ENCODE data around the gene RAB5A.
"Not testable (repeated sequence)": the region's sequence is repeated elsewhere in the genome, so short reads cannot be mapped to it uniquely, and the experiment has no call there.

RAB5A gene

GRCh38 chr3:19954676-19955075, 7.8 kb downstream of the RAB5A start:
- H3K4me3 ChIP-seq (ENCODE audit: low read depth, low read length), result no peak overlapping the region
- CTCF ChIA-PET, result no interaction called here
- POLR2A ChIA-PET, result no interaction called here
- TF ChIP-seq, protein P1, sequence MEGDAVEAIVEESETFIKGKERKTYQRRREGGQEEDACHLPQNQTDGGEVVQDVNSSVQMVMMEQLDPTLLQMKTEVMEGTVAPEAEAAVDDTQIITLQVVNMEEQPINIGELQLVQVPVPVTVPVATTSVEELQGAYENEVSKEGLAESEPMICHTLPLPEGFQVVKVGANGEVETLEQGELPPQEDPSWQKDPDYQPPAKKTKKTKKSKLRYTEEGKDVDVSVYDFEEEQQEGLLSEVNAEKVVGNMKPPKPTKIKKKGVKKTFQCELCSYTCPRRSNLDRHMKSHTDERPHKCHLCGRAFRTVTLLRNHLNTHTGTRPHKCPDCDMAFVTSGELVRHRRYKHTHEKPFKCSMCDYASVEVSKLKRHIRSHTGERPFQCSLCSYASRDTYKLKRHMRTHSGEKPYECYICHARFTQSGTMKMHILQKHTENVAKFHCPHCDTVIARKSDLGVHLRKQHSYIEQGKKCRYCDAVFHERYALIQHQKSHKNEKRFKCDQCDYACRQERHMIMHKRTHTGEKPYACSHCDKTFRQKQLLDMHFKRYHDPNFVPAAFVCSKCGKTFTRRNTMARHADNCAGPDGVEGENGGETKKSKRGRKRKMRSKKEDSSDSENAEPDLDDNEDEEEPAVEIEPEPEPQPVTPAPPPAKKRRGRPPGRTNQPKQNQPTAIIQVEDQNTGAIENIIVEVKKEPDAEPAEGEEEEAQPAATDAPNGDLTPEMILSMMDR (IDR thresholded peaks at IDR 0.05; ENCODE audit: insufficient read depth, low read length, missing control alignments), result no peak
- no peak for DNase-seq (ENCODE audit: low read depth, low spot score)

DNA sequence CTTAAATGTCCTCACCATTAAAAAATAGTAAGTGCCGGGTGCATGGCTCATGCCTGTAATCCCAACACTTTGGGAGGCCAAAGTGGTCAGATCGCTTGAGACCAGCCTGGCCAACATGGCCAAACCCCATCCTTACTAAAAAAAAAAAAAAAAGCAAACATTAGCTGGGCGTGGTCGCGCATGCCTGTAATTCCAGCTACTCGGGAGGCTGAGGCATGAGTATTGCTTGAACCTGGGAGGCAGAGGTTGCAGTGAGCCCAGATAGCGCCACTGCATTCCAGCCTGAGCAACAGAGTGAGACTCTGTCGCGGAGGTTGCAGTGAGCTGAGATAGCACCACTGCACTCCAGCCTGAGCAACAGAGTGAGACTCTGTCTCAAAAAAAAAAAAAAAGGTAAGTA, 10.5 kb downstream of the RAB5A start:
- CTCF ChIA-PET; POLR2A ChIA-PET; DNase-seq (ENCODE audit: low read depth, low spot score): not testable (repeated sequence)

DNA sequence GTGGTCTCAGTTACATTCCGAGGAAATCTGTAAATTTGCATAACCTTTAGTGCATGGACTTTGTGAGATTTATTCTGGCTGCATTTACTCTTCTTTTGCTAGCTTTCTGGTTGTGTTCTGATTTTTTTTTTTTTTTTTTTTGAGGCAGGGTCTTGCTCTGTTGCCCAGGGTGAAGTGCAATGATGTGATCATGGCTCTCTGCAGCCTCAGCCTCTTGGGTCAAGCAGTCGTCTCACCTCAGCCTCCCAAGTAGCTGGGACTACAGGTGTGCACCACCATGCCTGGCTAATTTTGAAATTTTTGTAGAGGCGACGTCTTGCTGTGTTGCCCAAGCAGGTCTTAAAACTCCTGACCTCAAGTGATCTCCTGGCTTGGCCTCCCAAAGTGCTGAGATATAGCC, 12.6 kb downstream of the RAB5A start:
- CTCF ChIA-PET, result no interaction called here
- POLR2A ChIA-PET, result no interaction called here

More for the DNA sequence above, 10.5 kb downstream of the RAB5A start:
- not testable (repeated sequence) for H3K4me3 ChIP-seq (ENCODE audit: low read depth, low read length)

GRCh38 chr3:19960696-19961095, 13.8 kb downstream of the RAB5A start:
- no peak overlapping the region for H3K4me3 ChIP-seq (ENCODE audit: low read depth, low read length)
- POLR2A ChIA-PET, result no interaction called here
- TF ChIP-seq, protein P1 (IDR thresholded peaks at IDR 0.05; ENCODE audit: insufficient read depth, low read length, missing control alignments), result no peak
- CTCF ChIA-PET, result no interaction called here
- no peak for DNase-seq (ENCODE audit: low read depth, low spot score)

More for the DNA sequence above, 12.6 kb downstream of the RAB5A start:
- no peak overlapping the region for H3K4me3 ChIP-seq (ENCODE audit: low read depth, low read length)
- DNase-seq (ENCODE audit: low read depth, low spot score), result no peak
- TF ChIP-seq, protein P1 (IDR thresholded peaks at IDR 0.05; ENCODE audit: insufficient read depth, low read length, missing control alignments), result no peak

- TF ChIP-seq, protein P1 (IDR thresholded peaks at IDR 0.05; ENCODE audit: insufficient read depth, low read length, missing control alignments), result no peak
- DNase-seq (ENCODE audit: low read depth, low spot score), result no peak
- CTCF ChIA-PET, result no interaction called here
- no peak overlapping the region for H3K4me3 ChIP-seq (ENCODE audit: low read depth, low read length)
- POLR2A ChIA-PET, result no interaction called here
Observed at GRCh38 chr3:19961960-19962359, 15.1 kb downstream of the RAB5A start.

GRCh38 chr3:19967208-19967607, 20.3 kb downstream of the RAB5A start:
- TF ChIP-seq, protein P1 (IDR thresholded peaks at IDR 0.05; ENCODE audit: insufficient read depth, low read length, missing control alignments), result no peak
- CTCF ChIA-PET, result no interaction called here
- no peak overlapping the region for H3K4me3 ChIP-seq (ENCODE audit: low read depth, low read length)
- DNase-seq (ENCODE audit: low read depth, low spot score), result no peak
- POLR2A ChIA-PET, result no interaction called here

DNA sequence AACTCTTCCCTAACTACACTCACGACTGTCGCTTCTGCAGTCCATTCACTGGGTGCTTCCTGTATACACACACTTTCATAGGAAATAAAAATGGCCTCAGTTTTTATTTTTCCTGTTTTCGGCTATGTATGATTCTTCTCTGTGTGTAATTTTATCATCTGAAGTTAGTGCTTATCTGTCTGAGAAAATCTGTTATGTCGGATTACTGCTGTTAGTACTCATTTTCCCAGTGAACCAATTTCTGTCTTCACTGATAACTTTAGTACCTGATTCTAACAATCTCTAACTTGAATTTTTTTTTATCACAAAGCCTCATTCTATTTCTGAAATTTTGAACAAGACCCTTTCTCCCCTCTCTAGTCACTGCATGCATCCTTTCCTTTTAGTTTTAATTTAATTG, 20.9 kb downstream of the RAB5A start:
- TF ChIP-seq, protein P1 (IDR thresholded peaks at IDR 0.05; ENCODE audit: insufficient read depth, low read length, missing control alignments), result no peak
- ChIA-PET CTCF (no interaction called here), POLR2A (no interaction called here)
- no peak overlapping the region for H3K4me3 ChIP-seq (ENCODE audit: low read depth, low read length)
- DNase-seq (ENCODE audit: low read depth, low spot score), result no peak
